Activated B cell treated with CpG ODN at 0.5 μM for 24 hours (primary cell): Measurements from ENCODE around the gene GPR42. TPM values are rescaled to one million over a fixed set of nuclear protein-coding genes. Genes with fewer than 3 reads are reported as not detected.
A peak's percentile ranks its signal among the peaks of the same experiment; 100 is the strongest.

Experiments used
- ATAC-seq: fragments of 200-7000 bp; cut with Tn5 transposase; one replicate; pipeline ENCODE4 v1.10.0; 2021; ENCODE audit warnings: low read depth, mild to moderate bottlenecking, moderate library complexity
- CTCF ChIA-PET: fragments of 350-600 bp; sonication (Branson Sonifier 250); formaldehyde crosslinking; loops from one replicate; lab custom pipeline; 2021; ENCODE audit warnings: antibody characterized with exemption; lab: Charles Lee
- POLR2A ChIA-PET: fragments of 350-600 bp; sonication (Branson Sonifier 250); formaldehyde crosslinking; loops from one replicate; lab custom pipeline; 2021; ENCODE audit warnings: antibody characterized with exemption; lab: Charles Lee
- DNase-seq: peaks from one replicate; pipeline ENCODE4 v3.0.0; 2022
- H3K27ac Mint-ChIP-seq: one replicate; pipeline ENCODE4 v1.8.0; 2020; ENCODE audit warnings: mixed read lengths
- H3K27me3 Mint-ChIP-seq: one replicate; pipeline ENCODE4 v1.8.0; 2021; ENCODE audit warnings: mixed read lengths
- H3K36me3 Mint-ChIP-seq: one replicate; pipeline ENCODE4 v1.8.0; 2021; ENCODE audit warnings: low read depth, mixed read lengths
- H3K4me1 Mint-ChIP-seq: one replicate; pipeline ENCODE4 v1.8.0; 2021; ENCODE audit warnings: mixed read lengths
- H3K4me3 Mint-ChIP-seq: one replicate; pipeline ENCODE4 v1.8.0; 2020; ENCODE audit warnings: mild to moderate bottlenecking, mixed read lengths
- H3K9me3 Mint-ChIP-seq: one replicate; pipeline ENCODE4 v1.8.0; 2020; ENCODE audit warnings: mixed read lengths
- intact Hi-C: fragments of 100-400 bp; cut with micrococcal nuclease; formaldehyde crosslinking; loops from one replicate; pipeline ENCODE4 v1.15.1; 2024
- total RNA-seq: library from RNA; stranded (reverse); gene quantifications from 2 replicates; pipeline ENCODE4 v1.2.3, GENCODE V29; 2022
- TF ChIP-seq, protein P1 (sequence below): fragments of 200-600 bp; IDR thresholded peaks from one replicate; pipeline ENCODE4 v1.8.0; 2022; ENCODE audit warnings: antibody characterized with exemption, mild to moderate bottlenecking

The GPR42 gene
- total RNA-seq, 1 donor from 2014 or later = not detected

DNA sequence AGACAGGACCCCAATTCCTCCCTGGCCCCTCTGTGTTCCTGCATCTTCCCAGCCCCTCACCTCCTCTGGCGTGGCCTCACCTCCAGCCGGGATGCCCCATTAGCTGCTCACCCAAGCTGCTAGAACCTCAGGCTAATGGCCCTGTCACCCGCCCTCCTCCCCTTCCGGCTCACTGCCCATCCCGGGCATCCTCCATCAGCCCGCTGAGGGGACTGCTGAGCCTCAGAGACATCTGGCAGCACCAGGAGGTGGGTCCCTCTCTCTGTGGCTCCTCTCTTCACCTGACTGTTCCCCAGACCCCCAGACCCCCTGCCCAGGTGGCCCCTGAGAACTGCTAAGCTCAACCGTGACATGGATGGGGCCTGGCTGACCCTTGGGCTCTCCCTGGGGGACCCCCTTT is 20.3 kb upstream of the GPR42 start:
- ATAC-seq (no peak), DNase-seq (no peak)
- ChIA-PET POLR2A (interaction anchor here (0.6 to 11.2 kb wide), 8 partner anchors 19 to 179 kb away, joined by 3 to 645 read pairs (median 38); partner anchors contain the start of gene CD22), CTCF (interaction anchor here (1.1 to 4.8 kb wide), 3 partner anchors 19 to 145 kb away, joined by 4 to 37 read pairs (median 27); no protein-coding TSS in a partner anchor)
- H3K36me3 Mint-ChIP-seq = peaks cover 25% of the 10 kb centered on the region
- no peak overlapping the region for H3K4me3 Mint-ChIP-seq
- no peak overlapping the region for H3K27ac Mint-ChIP-seq
- H3K9me3 Mint-ChIP-seq = no peaks in the 10 kb centered on the region
- intact Hi-C loops = no loop called here
- TF ChIP-seq, protein P1, sequence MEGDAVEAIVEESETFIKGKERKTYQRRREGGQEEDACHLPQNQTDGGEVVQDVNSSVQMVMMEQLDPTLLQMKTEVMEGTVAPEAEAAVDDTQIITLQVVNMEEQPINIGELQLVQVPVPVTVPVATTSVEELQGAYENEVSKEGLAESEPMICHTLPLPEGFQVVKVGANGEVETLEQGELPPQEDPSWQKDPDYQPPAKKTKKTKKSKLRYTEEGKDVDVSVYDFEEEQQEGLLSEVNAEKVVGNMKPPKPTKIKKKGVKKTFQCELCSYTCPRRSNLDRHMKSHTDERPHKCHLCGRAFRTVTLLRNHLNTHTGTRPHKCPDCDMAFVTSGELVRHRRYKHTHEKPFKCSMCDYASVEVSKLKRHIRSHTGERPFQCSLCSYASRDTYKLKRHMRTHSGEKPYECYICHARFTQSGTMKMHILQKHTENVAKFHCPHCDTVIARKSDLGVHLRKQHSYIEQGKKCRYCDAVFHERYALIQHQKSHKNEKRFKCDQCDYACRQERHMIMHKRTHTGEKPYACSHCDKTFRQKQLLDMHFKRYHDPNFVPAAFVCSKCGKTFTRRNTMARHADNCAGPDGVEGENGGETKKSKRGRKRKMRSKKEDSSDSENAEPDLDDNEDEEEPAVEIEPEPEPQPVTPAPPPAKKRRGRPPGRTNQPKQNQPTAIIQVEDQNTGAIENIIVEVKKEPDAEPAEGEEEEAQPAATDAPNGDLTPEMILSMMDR = no peak
- H3K4me1 Mint-ChIP-seq = peaks cover 61% of the 10 kb centered on the region
- peaks cover 2% of the 10 kb centered on the region for H3K27me3 Mint-ChIP-seq

DNA sequence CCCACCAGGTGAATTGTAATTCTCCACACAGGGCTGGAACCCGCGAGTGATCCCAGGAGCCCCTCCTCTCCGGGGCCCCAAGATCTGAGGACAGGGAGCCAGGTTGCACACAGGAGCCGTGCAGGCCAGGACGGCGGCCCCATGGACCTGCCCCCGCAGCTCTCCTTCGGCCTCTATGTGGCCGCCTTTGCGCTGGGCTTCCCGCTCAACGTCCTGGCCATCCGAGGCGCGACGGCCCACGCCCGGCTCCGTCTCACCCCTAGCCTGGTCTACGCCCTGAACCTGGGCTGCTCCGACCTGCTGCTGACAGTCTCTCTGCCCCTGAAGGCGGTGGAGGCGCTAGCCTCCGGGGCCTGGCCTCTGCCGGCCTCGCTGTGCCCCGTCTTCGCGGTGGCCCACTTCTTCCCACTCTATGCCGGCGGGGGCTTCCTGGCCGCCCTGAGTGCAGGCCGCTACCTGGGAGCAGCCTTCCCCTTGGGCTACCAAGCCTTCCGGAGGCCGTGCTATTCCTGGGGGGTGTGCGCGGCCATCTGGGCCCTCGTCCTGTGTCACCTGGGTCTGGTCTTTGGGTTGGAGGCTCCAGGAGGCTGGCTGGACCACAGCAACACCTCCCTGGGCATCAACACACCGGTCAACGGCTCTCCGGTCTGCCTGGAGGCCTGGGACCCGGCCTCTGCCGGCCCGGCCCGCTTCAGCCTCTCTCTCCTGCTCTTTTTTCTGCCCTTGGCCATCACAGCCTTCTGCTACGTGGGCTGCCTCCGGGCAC is 19.3 kb upstream of the GPR42 start:
- Mint-ChIP-seq H3K27ac (no peak overlapping the region), H3K27me3 (peaks cover under 1% of the 10 kb centered on the region), H3K36me3 (peaks cover 15% of the 10 kb centered on the region), H3K4me1 (peaks cover 51% of the 10 kb centered on the region), H3K9me3 (no peaks in the 10 kb centered on the region), H3K4me3 (no peak overlapping the region)
- intact Hi-C loops = loop anchor here (1.0 to 2.0 kb wide), 5 partner anchors 23 to 241 kb away; no protein-coding TSS in a partner anchor
- DNase-seq = no peak
- TF ChIP-seq, protein P1 = no peak
- no peak for ATAC-seq
- CTCF ChIA-PET = interaction anchor here (1.0 to 4.8 kb wide), 9 partner anchors 18 to 144 kb away, joined by 3 to 99 read pairs (median 12); no protein-coding TSS in a partner anchor
- POLR2A ChIA-PET = interaction anchor here (0.5 to 11.2 kb wide), 10 partner anchors 20 to 143 kb away, joined by 3 to 645 read pairs (median 12); partner anchors contain the start of genes CD22 and HAMP

DNA sequence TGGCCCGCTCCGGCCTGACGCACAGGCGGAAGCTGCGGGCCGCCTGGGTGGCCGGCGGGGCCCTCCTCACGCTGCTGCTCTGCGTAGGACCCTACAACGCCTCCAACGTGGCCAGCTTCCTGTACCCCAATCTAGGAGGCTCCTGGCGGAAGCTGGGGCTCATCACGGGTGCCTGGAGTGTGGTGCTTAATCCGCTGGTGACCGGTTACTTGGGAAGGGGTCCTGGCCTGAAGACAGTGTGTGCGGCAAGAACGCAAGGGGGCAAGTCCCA is 18.8 kb upstream of the GPR42 start:
- TF ChIP-seq, protein P1 = no peak
- Mint-ChIP-seq H3K9me3 (no peaks in the 10 kb centered on the region), H3K27ac (no peak overlapping the region), H3K36me3 (peaks cover 10% of the 10 kb centered on the region), H3K27me3 (no peaks in the 10 kb centered on the region), H3K4me3 (no peak overlapping the region), H3K4me1 (peaks cover 46% of the 10 kb centered on the region)
- ATAC-seq (no peak), DNase-seq (no peak)
- intact Hi-C loops = loop anchor here (1.0 to 2.0 kb wide), 5 partner anchors 23 to 240 kb away; no protein-coding TSS in a partner anchor
- POLR2A ChIA-PET = interaction anchor here (0.8 to 11.2 kb wide), 8 partner anchors 21 to 143 kb away, joined by 3 to 645 read pairs (median 7); partner anchors contain the start of genes CD22 and HAMP
- CTCF ChIA-PET = interaction anchor here (1.0 to 4.3 kb wide), 13 partner anchors 12 to 158 kb away, joined by 3 to 99 read pairs (median 9); partner anchors contain the start of gene USF2

DNA sequence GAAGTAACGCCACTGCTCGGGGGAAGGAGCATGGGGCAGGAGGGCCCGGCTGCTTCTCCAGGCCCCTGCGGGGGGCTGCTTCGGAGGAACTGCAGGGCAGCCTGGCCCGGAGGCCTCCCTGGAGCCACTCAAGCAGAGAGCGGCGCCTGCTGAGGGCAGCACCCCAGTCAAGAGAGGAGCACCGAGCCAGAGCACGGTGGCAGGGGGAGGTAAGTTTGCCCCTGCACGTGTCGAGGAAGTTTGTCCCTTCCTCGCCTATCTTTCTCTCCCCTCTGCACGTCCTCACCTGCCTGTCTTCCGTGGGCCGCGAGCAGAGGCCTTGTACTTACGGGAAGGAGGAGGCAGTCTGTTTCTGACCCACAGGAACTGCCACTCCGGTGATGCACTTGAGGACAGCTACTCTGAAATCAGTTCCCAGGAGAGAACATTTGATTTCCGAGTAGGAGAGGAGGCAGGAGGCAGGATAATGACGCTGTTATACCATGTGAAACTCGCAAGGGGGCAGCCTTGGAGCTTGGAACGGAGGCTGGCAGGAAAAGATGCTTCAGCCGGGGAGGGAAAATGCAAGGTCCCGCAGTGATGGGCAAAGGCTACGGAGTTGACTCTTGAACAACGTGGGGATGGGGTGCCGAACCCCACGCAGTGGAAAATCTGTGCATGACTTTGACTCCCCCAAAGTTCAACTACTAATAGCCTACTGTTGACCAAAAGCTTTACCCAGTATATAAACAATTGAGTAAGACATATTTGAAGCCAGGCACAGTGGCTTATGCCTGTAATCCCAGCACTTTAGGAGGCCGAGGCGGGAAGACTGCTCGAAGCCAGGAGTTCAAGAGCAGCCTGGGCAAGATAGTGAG is 18.2 kb upstream of the GPR42 start:
- Mint-ChIP-seq H3K27me3 (no peaks in the 10 kb centered on the region), H3K9me3 (no peaks in the 10 kb centered on the region), H3K36me3 (peaks cover 5% of the 10 kb centered on the region), H3K4me1 (peaks cover 40% of the 10 kb centered on the region), H3K27ac (peak overlapping the region; percentile 26), H3K4me3 (no peak overlapping the region)
- DNase-seq (peak; percentile 54), ATAC-seq (peak; percentile 46)
- CTCF ChIA-PET = interaction anchor here (1.0 to 4.3 kb wide), 18 partner anchors 13 to 239 kb away, joined by 3 to 99 read pairs (median 6); partner anchors contain the start of gene USF2
- POLR2A ChIA-PET = interaction anchor here (0.8 to 11.2 kb wide), 11 partner anchors 8 to 142 kb away, joined by 3 to 645 read pairs (median 6); partner anchors contain the start of genes CD22 and HAMP
- intact Hi-C loops = loop anchor here (1.0 to 2.0 kb wide), 5 partner anchors 22 to 240 kb away; no protein-coding TSS in a partner anchor
- TF ChIP-seq, protein P1 = peak; percentile 23
